K562 (cell line): ENCODE measurements around the gene FOXRED2. TPM values are rescaled to one million over a fixed set of nuclear protein-coding genes. Genes with fewer than 3 reads are reported as not detected.

ENCODE experiments used
- ARID4B ChIP-seq: sonication (generic); formaldehyde crosslinking; IDR thresholded peaks from 2 replicates; pipeline ENCODE4 v1.8.0; 2022; ENCODE audit warnings: mild to moderate bottlenecking, missing genetic modification reagents
- GTF2E2 ChIP-seq: fragments of 200-800 bp; sonication (Bioruptor generic); IDR thresholded peaks from 2 replicates; pipeline ENCODE4 v1.6.1; 2016; ENCODE audit warnings: missing genetic modification characterization, missing compliant biosample characterization
- ILK ChIP-seq: fragments of 450-650 bp; IDR thresholded peaks from 2 replicates; pipeline ENCODE4 v1.6.1; 2016; ENCODE audit warnings: missing genetic modification characterization, low read depth, mild to moderate bottlenecking, missing compliant biosample characterization, moderate library complexity, borderline replicate concordance
- KDM5B ChIP-seq: fragments of 200-600 bp; sonication (generic); IDR thresholded peaks from 2 replicates; pipeline ENCODE4 v1.6.1; 2012; ENCODE audit warnings: low read depth, mild to moderate bottlenecking, moderate library complexity, low read length, control low read depth, inconsistent platforms; ENCODE audit not compliant: insufficient replicate concordance
- NONO ChIP-seq, 2 experiments: fragments of 200-400 bp in 1 of 2; fragments of 450-650 bp in 1 of 2; formaldehyde crosslinking in 1 of 2; IDR thresholded peaks; 2 replicates each; pipeline ENCODE4 v1.6.1; 2017; ENCODE audit warnings: low read depth in 2 of 2, mild to moderate bottlenecking in 2 of 2, moderate library complexity in 2 of 2, low read length in 1 of 2
- POLR2AphosphoS5 ChIP-seq: IDR thresholded peaks from 2 replicates; pipeline ENCODE4 v1.6.1; 2011; ENCODE audit warnings: mild to moderate bottlenecking, low read depth, low read length, moderate library complexity; ENCODE audit not compliant: control insufficient read depth, insufficient read depth
- SIN3A ChIP-seq, 2 experiments: fragments of 150-350 bp in 1 of 2; IDR thresholded peaks; 2 replicates each; pipeline ENCODE4 v1.6.1; 2011 to 2016; ENCODE audit warnings: borderline replicate concordance in 2 of 2, low read depth in 2 of 2, low read length in 2 of 2, mild to moderate bottlenecking in 2 of 2, moderate library complexity in 2 of 2; ENCODE audit not compliant: control insufficient read depth in 1 of 2
- SUPT5H ChIP-seq: fragments of 450-650 bp; IDR thresholded peaks from 2 replicates; pipeline ENCODE4 v1.6.1; 2016
- USF1 ChIP-seq: sonication (generic); formaldehyde crosslinking; IDR thresholded peaks from 2 replicates; pipeline ENCODE4 v1.9.0; 2022; ENCODE audit warnings: mild to moderate bottlenecking, missing genetic modification reagents
- ZC3H11A ChIP-seq: IDR thresholded peaks from 2 replicates; pipeline ENCODE4 v1.6.1; 2012; ENCODE audit warnings: low read depth, low read length, improper control_type of control experiment
- ZNF232 ChIP-seq: sonication (generic); formaldehyde crosslinking; IDR thresholded peaks from 2 replicates; pipeline ENCODE4 v1.8.0; 2022; ENCODE audit warnings: mild to moderate bottlenecking, missing genetic modification reagents
- ZNF280B ChIP-seq: fragments of 250-450 bp; sonication (Bioruptor Pico); IDR thresholded peaks from 2 replicates; pipeline ENCODE4 v1.5.1; 2021; ENCODE audit warnings: mild to moderate bottlenecking
- ZNF408 ChIP-seq: fragments of 250-450 bp; sonication (Bioruptor Pico); IDR thresholded peaks from 2 replicates; pipeline ENCODE4 v1.4.0; 2020; ENCODE audit warnings: low read depth, mild to moderate bottlenecking, moderate library complexity
- ZNF449 ChIP-seq: fragments of 250-450 bp; sonication (Bioruptor Pico); IDR thresholded peaks from 2 replicates; pipeline ENCODE4 v1.8.0; 2022; ENCODE audit warnings: moderate library complexity, mild to moderate bottlenecking, inconsistent platforms
- ZNF717 ChIP-seq: fragments of 250-450 bp; sonication (Bioruptor Pico); IDR thresholded peaks from 2 replicates; pipeline ENCODE4 v1.5.0; 2021
- polyA plus RNA-seq, 8 experiments: library from polyadenylated mRNA; depleted of rRNA in 4 of 8; stranded (reverse) in 5 of 8; unstranded in 3 of 8; fragments of >200 nt; fragmentation: Nextera tagmentation in 2 of 8; fragmentation: Illumina TruSeq in 1 of 8; extraction: Ambion mirVana in 2 of 8; extraction: Trizol in 1 of 8; gene quantifications; 2 replicates each; pipeline versions ENCODE4 v1.2.1 to v1.2.3, GENCODE V29; 2011 to 2014; ENCODE audit warnings: inconsistent platforms in 1 of 8, missing spikeins in 1 of 8
- total RNA-seq, 7 experiments: library from RNA; depleted of rRNA in 6 of 7; stranded (reverse); fragments of >200 nt in 6 of 7; fragmentation: Illumina TruSeq in 2 of 7; extraction: Trizol in 2 of 7; gene quantifications; 2 replicates each; pipeline versions ENCODE4 v1.2.1 to v1.2.3, GENCODE V29; 2011 to 2021; ENCODE audit warnings: low replicate concordance in 1 of 7
- TF ChIP-seq, protein P1 (sequence below), 2 experiments: fragments of 450-650 bp; IDR thresholded peaks; 2 replicates each; pipeline ENCODE4 v1.6.1; 2016

Gene FOXRED2
- total and polyA plus RNA-seq, 9 of the 15 experiments (the other 6 are each of a cell fraction or from before 2014, with no cell fraction given): 2.8 to 48.4 (median 7.8) TPM

DNA sequence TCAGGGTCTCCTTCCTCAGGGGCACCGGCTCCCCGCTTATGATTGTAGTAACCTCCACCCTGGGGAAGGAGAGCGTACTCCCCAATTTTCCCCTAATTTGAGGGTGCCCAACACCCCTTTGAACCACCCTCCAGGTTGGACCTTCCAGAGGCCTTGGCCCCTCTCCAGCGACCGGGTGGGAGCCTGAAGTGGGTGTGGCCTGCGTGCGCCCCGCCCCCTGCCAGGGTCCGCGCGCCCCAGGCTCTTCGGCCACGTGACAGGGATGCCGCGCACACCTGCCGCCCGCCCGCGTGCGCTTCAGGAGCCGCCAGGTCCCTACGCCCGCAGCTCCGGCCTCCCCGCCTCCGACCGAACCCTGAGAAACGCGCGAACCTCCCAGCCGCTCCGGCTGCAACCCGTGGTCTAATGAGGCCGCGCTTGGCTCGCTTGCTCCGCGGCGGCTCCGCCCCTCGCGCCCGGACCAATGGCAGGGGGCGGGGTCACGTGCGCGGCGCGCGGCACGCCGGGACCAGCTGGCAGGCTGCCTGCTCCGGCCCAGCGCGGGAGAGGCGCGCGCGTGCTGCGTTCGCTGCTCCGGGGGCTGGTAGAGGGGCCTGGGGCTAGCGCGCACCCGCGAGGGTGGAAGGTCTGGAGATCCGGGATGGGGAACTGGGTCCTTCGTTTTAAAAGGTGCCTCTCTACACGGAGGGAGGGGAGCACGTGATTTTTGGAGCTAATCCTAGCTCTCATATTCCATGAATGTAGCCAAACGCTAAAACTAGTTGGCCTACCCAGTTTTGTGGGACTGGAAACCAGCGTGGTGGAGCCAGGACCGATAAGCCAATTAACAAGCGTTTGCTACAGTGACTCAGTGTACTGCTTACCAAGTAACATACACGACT, at the start of gene FOXRED2 (continued):
- TF ChIP-seq, protein P1, sequence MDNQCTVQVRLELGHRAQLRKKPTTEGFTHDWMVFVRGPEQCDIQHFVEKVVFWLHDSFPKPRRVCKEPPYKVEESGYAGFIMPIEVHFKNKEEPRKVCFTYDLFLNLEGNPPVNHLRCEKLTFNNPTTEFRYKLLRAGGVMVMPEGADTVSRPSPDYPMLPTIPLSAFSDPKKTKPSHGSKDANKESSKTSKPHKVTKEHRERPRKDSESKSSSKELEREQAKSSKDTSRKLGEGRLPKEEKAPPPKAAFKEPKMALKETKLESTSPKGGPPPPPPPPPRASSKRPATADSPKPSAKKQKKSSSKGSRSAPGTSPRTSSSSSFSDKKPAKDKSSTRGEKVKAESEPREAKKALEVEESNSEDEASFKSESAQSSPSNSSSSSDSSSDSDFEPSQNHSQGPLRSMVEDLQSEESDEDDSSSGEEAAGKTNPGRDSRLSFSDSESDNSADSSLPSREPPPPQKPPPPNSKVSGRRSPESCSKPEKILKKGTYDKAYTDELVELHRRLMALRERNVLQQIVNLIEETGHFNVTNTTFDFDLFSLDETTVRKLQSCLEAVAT (IDR thresholded peaks at IDR 0.05): no peak
- TF ChIP-seq ZNF408 (no peak), SUPT5H (peak; percentile 77), NONO (IDR thresholded peaks at IDR 0.05; ENCODE audit: low read depth in 2 of 2, low read length in 1 of 2) (peak; percentile 46 to 50; a peak in 3 of 4 replicates), ZNF232 (peak; percentile 89), USF1 (CRISPR knock-in tag) (peak; percentile 92), ZNF717 (CRISPR knock-in tag) (no peak), SIN3A (IDR thresholded peaks at IDR 0.05; ENCODE audit: borderline replicate concordance in 2 of 2, control insufficient read depth in 1 of 2, low read depth in 2 of 2, low read length in 2 of 2) (peak in 1 of 2 experiments; percentile 56; a peak in 1 of 4 replicates), ZC3H11A (no peak), ARID4B (peak; percentile 94), ILK (tag) (no peak), GTF2E2 (tag) (no peak), KDM5B (peak; percentile 71), POLR2AphosphoS5 (peak; percentile 30; the same call in 1 of the 2 replicates), ZNF280B (CRISPR knock-in tag) (no peak), ZNF449 (CRISPR knock-in tag) (no peak)
